ENCODE data around the gene ECSCR.
"Not testable (repeated sequence)": the region's sequence is repeated elsewhere in the genome, so short reads cannot be mapped to it uniquely, and the experiment has no call there.

The ECSCR gene

DNA sequence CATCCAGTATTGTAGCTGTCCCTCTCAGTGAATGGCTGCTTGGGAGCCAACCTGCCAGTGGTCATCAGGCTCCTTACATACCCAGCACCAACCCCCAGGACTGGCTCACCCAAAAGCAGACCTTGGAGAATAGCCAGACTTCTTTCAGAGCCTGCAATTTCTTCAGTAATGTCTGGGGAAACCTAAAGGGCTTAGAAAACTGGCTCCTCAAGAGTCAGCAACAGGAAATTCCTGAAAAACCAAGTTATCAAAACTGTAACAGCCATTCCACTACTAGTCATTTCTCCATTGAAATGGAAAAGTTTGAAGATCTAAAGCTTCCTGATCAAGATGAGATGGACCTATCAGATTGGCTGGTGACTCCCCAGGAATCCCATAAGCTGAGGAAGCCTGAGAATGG lies 32.3 kb upstream of the ECSCR start:
- no peak for DNase-seq (ENCODE audit: low spot score)
- Histone ChIP-seq H3K4me1 (ENCODE audit: insufficient read depth, poor library complexity, severe bottlenecking) (peaks cover 7% of the 10 kb centered on the region), H3K4me3 (ENCODE audit: severe bottlenecking) (no peak overlapping the region), H3K9me3 (ENCODE audit: severe bottlenecking) (no peaks in the 10 kb centered on the region), H3K27ac (ENCODE audit: poor library complexity, severe bottlenecking) (no peak overlapping the region), H3K27me3 (ENCODE audit: insufficient read depth, poor library complexity, severe bottlenecking) (no peaks in the 10 kb centered on the region), H3K36me3 (ENCODE audit: low read depth) (no peaks in the 10 kb centered on the region)
- TF ChIP-seq, protein P1, sequence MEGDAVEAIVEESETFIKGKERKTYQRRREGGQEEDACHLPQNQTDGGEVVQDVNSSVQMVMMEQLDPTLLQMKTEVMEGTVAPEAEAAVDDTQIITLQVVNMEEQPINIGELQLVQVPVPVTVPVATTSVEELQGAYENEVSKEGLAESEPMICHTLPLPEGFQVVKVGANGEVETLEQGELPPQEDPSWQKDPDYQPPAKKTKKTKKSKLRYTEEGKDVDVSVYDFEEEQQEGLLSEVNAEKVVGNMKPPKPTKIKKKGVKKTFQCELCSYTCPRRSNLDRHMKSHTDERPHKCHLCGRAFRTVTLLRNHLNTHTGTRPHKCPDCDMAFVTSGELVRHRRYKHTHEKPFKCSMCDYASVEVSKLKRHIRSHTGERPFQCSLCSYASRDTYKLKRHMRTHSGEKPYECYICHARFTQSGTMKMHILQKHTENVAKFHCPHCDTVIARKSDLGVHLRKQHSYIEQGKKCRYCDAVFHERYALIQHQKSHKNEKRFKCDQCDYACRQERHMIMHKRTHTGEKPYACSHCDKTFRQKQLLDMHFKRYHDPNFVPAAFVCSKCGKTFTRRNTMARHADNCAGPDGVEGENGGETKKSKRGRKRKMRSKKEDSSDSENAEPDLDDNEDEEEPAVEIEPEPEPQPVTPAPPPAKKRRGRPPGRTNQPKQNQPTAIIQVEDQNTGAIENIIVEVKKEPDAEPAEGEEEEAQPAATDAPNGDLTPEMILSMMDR (IDR thresholded peaks at IDR 0.05; ENCODE audit: poor library complexity, severe bottlenecking): no peak
- no peak for ATAC-seq (ENCODE audit: low read depth)

DNA sequence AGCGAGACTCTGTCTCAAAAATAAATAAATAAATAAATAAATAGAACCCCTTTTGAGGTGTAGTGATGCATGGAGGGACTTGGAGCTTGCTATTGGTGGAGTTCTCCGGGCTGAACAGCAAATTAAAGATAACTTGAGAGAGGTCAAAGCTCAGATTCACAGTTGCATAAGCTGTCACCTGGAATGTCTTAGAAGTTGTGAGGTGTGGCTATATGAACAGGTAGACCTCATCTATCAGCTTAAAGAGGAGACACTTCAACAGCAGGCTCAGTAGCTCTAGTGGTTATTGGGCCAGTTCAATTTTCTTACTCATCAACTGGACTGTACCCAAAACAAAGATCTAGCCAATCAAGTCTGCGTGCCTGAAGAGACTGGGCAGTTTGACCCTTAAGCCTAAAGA lies 31.7 kb upstream of the ECSCR start:
- Histone ChIP-seq H3K36me3 (ENCODE audit: low read depth) (no peaks in the 10 kb centered on the region), H3K9me3 (ENCODE audit: severe bottlenecking) (no peaks in the 10 kb centered on the region), H3K4me1 (ENCODE audit: insufficient read depth, poor library complexity, severe bottlenecking) (peaks cover 7% of the 10 kb centered on the region), H3K27ac (ENCODE audit: poor library complexity, severe bottlenecking) (no peak overlapping the region), H3K27me3 (ENCODE audit: insufficient read depth, poor library complexity, severe bottlenecking) (no peaks in the 10 kb centered on the region), H3K4me3 (ENCODE audit: severe bottlenecking) (no peak overlapping the region)
- ATAC-seq (ENCODE audit: low read depth): no peak
- TF ChIP-seq, protein P1 (IDR thresholded peaks at IDR 0.05; ENCODE audit: poor library complexity, severe bottlenecking): no peak
- DNase-seq (ENCODE audit: low spot score): no peak

GRCh38 chr5:139492700-139493192 lies 30.2 kb upstream of the ECSCR start:
- DNase-seq (ENCODE audit: low spot score): no peak
- no peak overlapping the region for H3K4me3 ChIP-seq (ENCODE audit: severe bottlenecking)
- H3K9me3 ChIP-seq (ENCODE audit: severe bottlenecking): no peaks in the 10 kb centered on the region
- H3K36me3 ChIP-seq (ENCODE audit: low read depth): no peaks in the 10 kb centered on the region
- H3K27me3 ChIP-seq (ENCODE audit: insufficient read depth, poor library complexity, severe bottlenecking): no peaks in the 10 kb centered on the region
- H3K27ac ChIP-seq (ENCODE audit: poor library complexity, severe bottlenecking): no peak overlapping the region
- TF ChIP-seq, protein P1 (IDR thresholded peaks at IDR 0.05; ENCODE audit: poor library complexity, severe bottlenecking): no peak
- ATAC-seq (ENCODE audit: low read depth): no peak
- peaks cover 7% of the 10 kb centered on the region for H3K4me1 ChIP-seq (ENCODE audit: insufficient read depth, poor library complexity, severe bottlenecking)

DNA sequence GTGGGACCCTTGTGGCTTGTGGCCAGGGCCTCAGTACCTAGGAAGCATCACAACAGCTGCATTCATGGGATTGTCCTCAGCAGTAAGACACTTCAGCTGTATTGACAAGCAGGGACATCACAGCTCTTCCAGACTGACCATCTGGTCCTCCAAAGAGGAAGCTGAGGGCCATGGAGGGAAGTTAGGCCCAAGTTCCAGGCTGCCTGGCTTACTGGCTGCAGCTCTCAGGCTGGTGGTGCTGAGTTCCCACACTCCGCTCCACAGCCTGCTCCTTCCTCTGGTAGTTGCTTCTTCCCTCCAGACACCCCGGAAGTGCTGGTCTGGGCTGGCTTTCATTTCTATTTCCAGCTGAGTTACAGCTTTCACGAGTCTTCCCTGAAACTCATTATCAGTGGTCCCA lies 25.7 kb upstream of the ECSCR start:
- no peaks in the 10 kb centered on the region for H3K27me3 ChIP-seq (ENCODE audit: insufficient read depth, poor library complexity, severe bottlenecking)
- no peaks in the 10 kb centered on the region for H3K9me3 ChIP-seq (ENCODE audit: severe bottlenecking)
- peaks cover under 1% of the 10 kb centered on the region for H3K4me1 ChIP-seq (ENCODE audit: insufficient read depth, poor library complexity, severe bottlenecking)
- no peak overlapping the region for H3K4me3 ChIP-seq (ENCODE audit: severe bottlenecking)
- TF ChIP-seq, protein P1 (IDR thresholded peaks at IDR 0.05; ENCODE audit: poor library complexity, severe bottlenecking): no peak
- no peak overlapping the region for H3K27ac ChIP-seq (ENCODE audit: poor library complexity, severe bottlenecking)
- no peaks in the 10 kb centered on the region for H3K36me3 ChIP-seq (ENCODE audit: low read depth)
- ATAC-seq (ENCODE audit: low read depth) (no peak), DNase-seq (ENCODE audit: low spot score) (no peak)

- H3K36me3 ChIP-seq (ENCODE audit: low read depth): no peaks in the 10 kb centered on the region
- ATAC-seq (ENCODE audit: low read depth) (no peak), DNase-seq (ENCODE audit: low spot score) (no peak)
- TF ChIP-seq, protein P1 (IDR thresholded peaks at IDR 0.05; ENCODE audit: poor library complexity, severe bottlenecking): no peak
- H3K27me3 ChIP-seq (ENCODE audit: insufficient read depth, poor library complexity, severe bottlenecking): no peaks in the 10 kb centered on the region
- H3K27ac ChIP-seq (ENCODE audit: poor library complexity, severe bottlenecking): no peak overlapping the region
- no peaks in the 10 kb centered on the region for H3K9me3 ChIP-seq (ENCODE audit: severe bottlenecking)
- no peak overlapping the region for H3K4me3 ChIP-seq (ENCODE audit: severe bottlenecking)
- H3K4me1 ChIP-seq (ENCODE audit: insufficient read depth, poor library complexity, severe bottlenecking): peaks cover 18% of the 10 kb centered on the region
Measured at GRCh38 chr5:139486201-139486600, 23.7 kb upstream of the ECSCR start.

GRCh38 chr5:139482890-139483208 lies 20.3 kb upstream of the ECSCR start:
- not testable (repeated sequence) for ATAC-seq (ENCODE audit: low read depth); H3K27me3 ChIP-seq (ENCODE audit: insufficient read depth, poor library complexity, severe bottlenecking); H3K9me3 ChIP-seq (ENCODE audit: severe bottlenecking); H3K4me3 ChIP-seq (ENCODE audit: severe bottlenecking); DNase-seq (ENCODE audit: low spot score)
- Histone ChIP-seq H3K4me1 (ENCODE audit: insufficient read depth, poor library complexity, severe bottlenecking) (peaks cover 23% of the 10 kb centered on the region), H3K27ac (ENCODE audit: poor library complexity, severe bottlenecking) (peak overlapping the region; percentile 93), H3K36me3 (ENCODE audit: low read depth) (peaks cover 15% of the 10 kb centered on the region)
